KOPT-K1 (cell line): ENCODE results near the gene CDR2L.
"Not testable (repeated sequence)": the region's sequence is repeated elsewhere in the genome, so short reads cannot be mapped to it uniquely, and the experiment has no call there.

ENCODE experiments used
- H3K27ac ChIP-seq: fragments of 200-600 bp; sonication (generic); 2 replicates; pipeline ENCODE4 v1.5.1; 2016; ENCODE audit warnings: antibody characterized with exemption, mild to moderate bottlenecking, low read depth, low read length; ENCODE audit not compliant: poor library complexity, severe bottlenecking
- H3K36me3 ChIP-seq: fragments of 200-600 bp; sonication (generic); 2 replicates; pipeline ENCODE4 v1.5.1; 2017; ENCODE audit warnings: antibody characterized with exemption, mild to moderate bottlenecking, low read length, moderate library complexity; ENCODE audit not compliant: insufficient read depth
- H3K9me3 ChIP-seq: fragments of 200-600 bp; sonication (generic); 2 replicates; pipeline ENCODE4 v1.5.1; 2017; ENCODE audit warnings: antibody characterized with exemption, low read length, mild to moderate bottlenecking; ENCODE audit not compliant: insufficient read depth, poor library complexity, severe bottlenecking

Gene CDR2L

GRCh38 chr17:75008373-75008772 lies 20.9 kb downstream of the CDR2L start:
- Histone ChIP-seq H3K36me3 (no peaks in the 10 kb centered on the region), H3K27ac (no peak overlapping the region), H3K9me3 (no peaks in the 10 kb centered on the region)

- Histone ChIP-seq H3K9me3 (no peaks in the 10 kb centered on the region), H3K36me3 (no peaks in the 10 kb centered on the region), H3K27ac (no peak overlapping the region)
Observed at GRCh38 chr17:75009139-75009724, 21.8 kb downstream of the CDR2L start.

GRCh38 chr17:75010683-75011400 lies 23.4 kb downstream of the CDR2L start:
- H3K36me3 ChIP-seq = peaks cover 5% of the 10 kb centered on the region; the same call in 1 of the 2 replicates
- no peaks in the 10 kb centered on the region for H3K9me3 ChIP-seq
- no peak overlapping the region for H3K27ac ChIP-seq

GRCh38 chr17:75011401-75012095 lies 24.1 kb downstream of the CDR2L start:
- no peak overlapping the region for H3K27ac ChIP-seq
- H3K36me3 ChIP-seq = peaks cover 13% of the 10 kb centered on the region
- no peaks in the 10 kb centered on the region for H3K9me3 ChIP-seq

- Histone ChIP-seq H3K36me3 (peaks cover 17% of the 10 kb centered on the region), H3K27ac (peak overlapping the region; percentile 79), H3K9me3 (no peaks in the 10 kb centered on the region)
Observed at GRCh38 chr17:75012096-75012345, 24.6 kb downstream of the CDR2L start.

GRCh38 chr17:75012346-75013091 lies 25.1 kb downstream of the CDR2L start, which contains the start of gene MRPL58:
MRPL58 (plus strand) TSS chr17:75012670; CDS start chr17:75012687, 17 bp downstream.
- Histone ChIP-seq H3K36me3 (peaks cover 20% of the 10 kb centered on the region), H3K27ac (peak within 1 kb of the TSS; percentile 79), H3K9me3 (no peaks in the 10 kb centered on the region)

- Histone ChIP-seq H3K36me3 (peaks cover 26% of the 10 kb centered on the region), H3K9me3 (no peaks in the 10 kb centered on the region), H3K27ac (peak overlapping the region; percentile 79)
Observed at GRCh38 chr17:75013092-75013559, 25.7 kb downstream of the CDR2L start.

GRCh38 chr17:75019146-75019545 lies 31.7 kb downstream of the CDR2L start:
- no peak overlapping the region for H3K27ac ChIP-seq
- no peaks in the 10 kb centered on the region for H3K9me3 ChIP-seq
- H3K36me3 ChIP-seq = peaks cover 72% of the 10 kb centered on the region

- H3K36me3 ChIP-seq = peaks cover 72% of the 10 kb centered on the region
- no peaks in the 10 kb centered on the region for H3K9me3 ChIP-seq
- H3K27ac ChIP-seq = no peak overlapping the region
Observed at GRCh38 chr17:75019710-75020109, 32.3 kb downstream of the CDR2L start.

- Histone ChIP-seq H3K27ac (no peak overlapping the region), H3K36me3 (peaks cover 70% of the 10 kb centered on the region), H3K9me3 (no peaks in the 10 kb centered on the region)
Observed at GRCh38 chr17:75020331-75021110, 33.1 kb downstream of the CDR2L start.

- no peak overlapping the region for H3K27ac ChIP-seq
- peaks cover 30% of the 10 kb centered on the region for H3K36me3 ChIP-seq
- peaks cover 22% of the 10 kb centered on the region for H3K9me3 ChIP-seq
Observed at GRCh38 chr17:75024686-75025397, 37.4 kb downstream of the CDR2L start.

- Histone ChIP-seq H3K9me3 (peaks cover 27% of the 10 kb centered on the region), H3K36me3 (peaks cover 25% of the 10 kb centered on the region)
- H3K27ac ChIP-seq = not testable (repeated sequence)
Observed at GRCh38 chr17:75025398-75025734, 37.9 kb downstream of the CDR2L start.

- not testable (repeated sequence) for H3K27ac ChIP-seq
- Histone ChIP-seq H3K9me3 (peaks cover 31% of the 10 kb centered on the region), H3K36me3 (peaks cover 12% of the 10 kb centered on the region)
Observed at GRCh38 chr17:75026650-75027049, 39.2 kb downstream of the CDR2L start.

GRCh38 chr17:75030161-75030560 lies 42.7 kb downstream of the CDR2L start:
- Histone ChIP-seq H3K9me3 (peaks cover 31% of the 10 kb centered on the region), H3K27ac (no peak overlapping the region), H3K36me3 (no peaks in the 10 kb centered on the region)
